NCI-H69 (cell line): ENCODE results near the gene NFIC.
"Not testable (repeated sequence)": the region's sequence is repeated elsewhere in the genome, so short reads cannot be mapped to it uniquely, and the experiment has no call there.

ENCODE experiments used
- DNase-seq: peaks from one replicate; lab custom pipeline; 2025; lab: John Stamatoyannopoulos, UW

NFIC gene

GRCh38 chr19:3423183-3423829, 56.9 kb downstream of the NFIC start:
- no peak for DNase-seq

GRCh38 chr19:3426433-3426832, 60.0 kb downstream of the NFIC start:
- no peak for DNase-seq

GRCh38 chr19:3430366-3430680, 63.9 kb downstream of the NFIC start:
- not testable (repeated sequence) for DNase-seq

- no peak for DNase-seq
Observed at GRCh38 chr19:3431760-3432397, 65.5 kb downstream of the NFIC start.

GRCh38 chr19:3433313-3433712, 66.9 kb downstream of the NFIC start:
- no peak for DNase-seq

GRCh38 chr19:3433805-3434540, 67.6 kb downstream of the NFIC start:
- DNase-seq, result no peak

GRCh38 chr19:3434630-3435553, 68.5 kb downstream of the NFIC start:
- DNase-seq, result peak; percentile 98

GRCh38 chr19:3440082-3440481, 73.7 kb downstream of the NFIC start:
- peak; percentile 51 for DNase-seq

GRCh38 chr19:3441089-3441985, 75.0 kb downstream of the NFIC start:
- DNase-seq, result peak; percentile 69

- DNase-seq, result peak; percentile 61
Observed at GRCh38 chr19:3441986-3442329, 75.6 kb downstream of the NFIC start.

- DNase-seq, result peak; percentile 47
Observed at GRCh38 chr19:3442487-3443071, 76.2 kb downstream of the NFIC start.

GRCh38 chr19:3443840-3444694, 77.7 kb downstream of the NFIC start:
- DNase-seq, result peak; percentile 97

GRCh38 chr19:3444695-3445234, 78.4 kb downstream of the NFIC start:
- no peak for DNase-seq

GRCh38 chr19:3446657-3447056, 80.3 kb downstream of the NFIC start:
- DNase-seq, result not testable (repeated sequence)

GRCh38 chr19:3448616-3449334, 82.4 kb downstream of the NFIC start:
- DNase-seq, result no peak

- no peak for DNase-seq
Observed at GRCh38 chr19:3450796-3451411, 84.5 kb downstream of the NFIC start.

GRCh38 chr19:3451451-3451866, 85.1 kb downstream of the NFIC start:
- DNase-seq, result no peak

GRCh38 chr19:3452171-3452941, 86.0 kb downstream of the NFIC start:
- no peak for DNase-seq
